Activated T-helper 1 cell treated with anti-CD3 and anti-CD28 coated beads, Interleukin-12 subunit alpha, Interleukin-12 subunit beta, Interleukin-2, Interleukin-4 antibody, amounts not matched to agents 30 ng/mL and 10 ng/mL and 1 ng/mL, durations not matched to agents 14 hours and 24 hours and 36 hours (primary cell): ENCODE measurements around the gene CASP10. TPM values are rescaled to one million over a fixed set of nuclear protein-coding genes. Genes with fewer than 3 reads are reported as not detected.
"Not testable (repeated sequence)": the region's sequence is repeated elsewhere in the genome, so short reads cannot be mapped to it uniquely, and the experiment has no call there.

Source experiments
- DNase-seq: peaks from one replicate; pipeline ENCODE4 v3.0.0; 2021; ENCODE audit warnings: low spot score
- H3K27ac Mint-ChIP-seq: one replicate; pipeline ENCODE4 v1.8.0; 2021; ENCODE audit warnings: mild to moderate bottlenecking, mixed read lengths
- H3K27me3 Mint-ChIP-seq: one replicate; pipeline ENCODE4 v1.8.0; 2022; ENCODE audit warnings: mild to moderate bottlenecking, moderate library complexity, mixed read lengths; ENCODE audit not compliant: insufficient read depth
- H3K36me3 Mint-ChIP-seq: one replicate; pipeline ENCODE4 v1.8.0; 2021; ENCODE audit warnings: low read depth, mixed read lengths
- H3K4me1 Mint-ChIP-seq: one replicate; pipeline ENCODE4 v1.8.0; 2021; ENCODE audit warnings: low read depth, mixed read lengths
- H3K4me3 Mint-ChIP-seq: one replicate; pipeline ENCODE4 v1.8.0; 2021; ENCODE audit warnings: mild to moderate bottlenecking, moderate library complexity, mixed read lengths
- H3K9me3 Mint-ChIP-seq: one replicate; pipeline ENCODE4 v1.8.0; 2021; ENCODE audit warnings: mixed read lengths
- intact Hi-C: fragments of 100-400 bp; cut with micrococcal nuclease; formaldehyde crosslinking; loops from one replicate; pipeline ENCODE4 v1.15.1; 2024
- total RNA-seq: library from RNA; stranded (reverse); gene quantifications from 2 replicates; pipeline ENCODE4 v1.2.3, GENCODE V29; 2022

Gene CASP10, protein sequence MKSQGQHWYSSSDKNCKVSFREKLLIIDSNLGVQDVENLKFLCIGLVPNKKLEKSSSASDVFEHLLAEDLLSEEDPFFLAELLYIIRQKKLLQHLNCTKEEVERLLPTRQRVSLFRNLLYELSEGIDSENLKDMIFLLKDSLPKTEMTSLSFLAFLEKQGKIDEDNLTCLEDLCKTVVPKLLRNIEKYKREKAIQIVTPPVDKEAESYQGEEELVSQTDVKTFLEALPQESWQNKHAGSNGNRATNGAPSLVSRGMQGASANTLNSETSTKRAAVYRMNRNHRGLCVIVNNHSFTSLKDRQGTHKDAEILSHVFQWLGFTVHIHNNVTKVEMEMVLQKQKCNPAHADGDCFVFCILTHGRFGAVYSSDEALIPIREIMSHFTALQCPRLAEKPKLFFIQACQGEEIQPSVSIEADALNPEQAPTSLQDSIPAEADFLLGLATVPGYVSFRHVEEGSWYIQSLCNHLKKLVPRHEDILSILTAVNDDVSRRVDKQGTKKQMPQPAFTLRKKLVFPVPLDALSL
- 13.5 and 15.7 TPM in 2 replicates for total RNA-seq

DNA sequence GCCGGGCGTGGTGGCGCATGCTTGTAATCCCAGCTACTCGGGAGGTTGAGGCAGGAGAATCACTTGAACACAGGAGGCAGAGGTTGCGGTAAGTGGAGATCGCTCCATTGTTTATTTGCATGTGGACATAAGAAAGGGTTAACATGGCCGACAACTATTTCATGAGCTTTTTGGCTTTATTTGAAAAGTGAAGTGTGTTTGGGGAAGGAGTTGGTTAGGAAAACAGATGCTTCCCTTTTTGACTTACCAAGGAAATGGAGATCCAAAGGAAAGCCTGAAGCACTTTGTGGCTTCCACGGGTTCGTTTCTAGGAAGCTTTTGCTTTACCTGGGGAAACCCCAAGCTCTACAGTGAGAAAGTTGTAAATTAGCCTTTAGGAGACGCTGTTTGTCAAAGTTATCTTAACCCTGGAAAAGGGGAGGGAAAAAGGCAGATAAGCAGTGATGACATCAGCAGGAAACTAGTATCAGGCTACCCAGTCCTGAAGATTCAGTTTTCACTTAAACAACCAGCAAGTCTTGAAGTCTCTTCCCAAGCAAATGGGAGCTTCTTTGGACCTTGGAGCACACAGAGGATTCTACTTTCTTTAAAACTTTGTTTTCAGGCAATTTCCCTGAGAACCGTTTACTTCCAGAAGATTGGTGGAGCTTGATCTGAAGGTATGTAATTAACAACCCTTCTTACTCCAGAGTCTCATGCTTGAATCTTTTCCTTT, at the start of gene CASP10:
CASP10 (plus strand) TSS at position 492 of the 715 bp plus-strand sequence. CDS start 2,637 bp downstream, outside the sequence.
- Mint-ChIP-seq H3K9me3 (peaks cover 7% of the 10 kb centered on the region), H3K27ac (peak within 1 kb of the TSS; percentile 90), H3K4me1 (peaks cover 65% of the 10 kb centered on the region), H3K27me3 (peaks cover 4% of the 10 kb centered on the region), H3K4me3 (peak within 1 kb of the TSS; percentile 96), H3K36me3 (peaks cover 17% of the 10 kb centered on the region)
- intact Hi-C loops = loop anchor here (1.0 to 10.0 kb wide), 9 partner anchors 30 to 1082 kb away; partner anchors contain the start of genes ALS2, CFLAR, NOP58 and STRADB
- peak; percentile 48 for DNase-seq

DNA sequence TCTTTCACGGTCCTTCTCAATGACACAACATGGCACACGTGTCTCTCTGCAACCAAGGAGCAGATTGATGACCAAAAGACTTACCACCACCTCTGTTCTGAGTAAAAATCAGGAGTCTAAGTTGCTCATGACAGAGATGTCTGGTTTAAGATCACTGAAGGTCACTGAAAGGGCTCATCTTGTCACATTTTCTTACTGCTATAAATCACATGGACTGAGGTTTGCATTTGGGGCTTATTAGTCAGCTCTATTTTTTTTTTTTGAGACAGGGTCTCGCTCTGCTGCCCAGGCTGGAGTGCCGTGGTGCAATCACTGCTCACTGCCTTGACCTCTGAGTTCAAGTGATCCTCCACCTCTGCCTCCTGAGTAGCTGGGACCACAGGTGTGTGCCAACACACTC, 47.6 kb upstream of the CASP10 start:
- peak overlapping the region; percentile 89 for H3K27ac Mint-ChIP-seq
- no peaks in the 10 kb centered on the region for H3K9me3 Mint-ChIP-seq
- intact Hi-C loops = no loop called here
- H3K4me3 Mint-ChIP-seq = peak overlapping the region; percentile 79
- H3K36me3 Mint-ChIP-seq = peaks cover 83% of the 10 kb centered on the region
- H3K4me1 Mint-ChIP-seq = peaks cover 50% of the 10 kb centered on the region
- DNase-seq = no peak
- H3K27me3 Mint-ChIP-seq = no peaks in the 10 kb centered on the region

DNA sequence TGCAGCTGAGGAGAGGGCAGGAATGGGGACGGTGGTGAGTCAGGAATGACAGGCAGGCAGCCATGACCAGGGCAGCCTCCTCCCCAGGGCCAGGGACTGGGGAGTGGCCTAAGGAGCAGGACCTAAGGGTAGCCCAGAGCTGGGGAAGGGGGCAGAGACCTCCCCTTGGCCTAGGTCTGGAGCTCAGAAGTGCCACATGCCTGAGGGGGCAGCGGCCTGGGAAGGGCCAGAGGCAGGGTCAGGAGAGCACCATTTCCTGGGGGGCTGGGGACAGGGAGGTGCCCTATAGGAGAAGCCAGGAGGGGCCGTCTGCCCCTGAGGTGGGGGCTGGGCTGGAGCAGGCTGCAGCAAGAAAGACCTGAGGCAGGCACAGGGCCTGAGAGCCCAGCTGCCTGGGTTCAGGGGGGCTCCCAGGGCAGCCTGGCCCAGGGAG, 46.0 kb upstream of the CASP10 start:
- Mint-ChIP-seq H3K27me3 (no peaks in the 10 kb centered on the region), H3K4me1 (peaks cover 61% of the 10 kb centered on the region), H3K36me3 (peaks cover 78% of the 10 kb centered on the region), H3K9me3 (no peaks in the 10 kb centered on the region), H3K27ac (peak overlapping the region; percentile 77), H3K4me3 (peak overlapping the region; percentile 79)
- no peak for DNase-seq
- intact Hi-C loops = no loop called here

DNA sequence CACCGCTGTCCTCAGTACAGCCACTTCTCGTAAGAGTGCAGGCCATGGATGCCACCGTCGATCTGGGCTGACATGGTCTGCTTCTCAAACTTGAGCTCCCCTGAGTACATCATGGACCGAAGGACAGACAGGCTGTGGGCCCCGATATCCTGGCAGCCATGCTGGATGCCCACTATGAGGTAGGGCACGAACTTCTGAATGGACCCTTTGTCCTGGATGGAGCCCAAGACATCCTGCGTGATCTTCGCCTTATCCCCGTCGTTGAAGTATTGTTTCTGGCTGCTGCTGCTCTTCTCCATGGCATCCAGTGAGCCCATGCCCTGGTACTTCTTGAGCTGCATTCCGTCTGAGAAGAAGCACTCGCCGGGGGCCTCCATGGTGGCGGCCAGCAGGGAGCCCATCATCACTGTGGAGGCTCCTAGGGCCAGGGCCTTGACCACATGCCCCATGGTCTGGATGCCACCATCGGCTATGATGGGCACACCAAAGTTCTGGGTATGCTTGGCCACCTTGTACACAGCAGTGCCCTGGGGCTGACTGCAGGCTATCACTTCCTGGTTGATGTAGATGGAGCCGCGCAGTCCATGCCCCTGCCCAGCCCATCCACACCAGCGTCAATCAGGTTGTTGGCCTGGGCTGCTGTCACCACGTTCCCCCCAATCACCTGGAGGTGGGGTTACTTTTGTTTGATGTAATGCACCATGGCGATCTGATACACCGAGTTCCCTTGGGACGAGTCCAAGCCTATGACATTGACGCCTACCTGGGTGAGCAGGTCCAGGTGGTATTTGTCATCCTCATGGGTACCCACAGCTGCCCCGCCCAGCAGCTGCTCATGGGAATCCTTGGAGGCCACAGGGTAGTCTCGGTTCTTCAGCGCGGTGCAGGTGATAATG, 45.2 kb upstream of the CASP10 start:
- DNase-seq = no peak
- Mint-ChIP-seq H3K9me3 (no peaks in the 10 kb centered on the region), H3K4me1 (peaks cover 57% of the 10 kb centered on the region), H3K4me3 (no peak overlapping the region), H3K27me3 (no peaks in the 10 kb centered on the region), H3K27ac (no peak overlapping the region), H3K36me3 (peaks cover 70% of the 10 kb centered on the region)
- intact Hi-C loops = no loop called here

DNA sequence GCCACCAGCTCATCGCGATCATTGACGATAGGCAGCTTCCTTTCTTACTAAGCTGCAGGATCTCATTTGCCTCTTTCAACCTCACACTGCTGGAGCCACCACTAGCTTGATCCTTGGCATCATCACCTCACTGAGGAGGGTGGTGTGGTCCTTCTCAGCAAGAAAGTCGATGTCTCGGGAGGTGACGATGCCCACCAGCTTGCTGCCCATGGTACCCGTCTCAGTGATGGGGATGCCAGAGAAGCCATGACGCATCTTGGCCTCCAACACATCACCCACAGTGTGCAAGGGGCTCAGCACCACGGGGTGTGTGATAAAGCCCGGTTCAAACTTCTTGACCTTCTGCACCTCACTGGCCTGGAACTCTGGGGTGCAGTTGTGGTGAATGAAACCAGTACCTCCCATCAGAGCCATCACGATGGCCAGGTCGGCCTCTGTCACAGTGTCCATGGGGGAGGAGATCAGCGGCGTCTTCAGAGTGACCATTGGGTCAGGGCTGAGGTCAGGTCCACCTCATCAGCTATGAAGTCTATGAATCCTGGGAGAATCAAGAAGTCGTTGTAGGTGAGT, 44.5 kb upstream of the CASP10 start:
- no peak for DNase-seq
- intact Hi-C loops = no loop called here
- no peak overlapping the region for H3K27ac Mint-ChIP-seq
- no peaks in the 10 kb centered on the region for H3K27me3 Mint-ChIP-seq
- no peaks in the 10 kb centered on the region for H3K9me3 Mint-ChIP-seq
- peak overlapping the region; percentile 23 for H3K4me3 Mint-ChIP-seq
- H3K36me3 Mint-ChIP-seq = peaks cover 63% of the 10 kb centered on the region
- H3K4me1 Mint-ChIP-seq = peaks cover 50% of the 10 kb centered on the region

DNA sequence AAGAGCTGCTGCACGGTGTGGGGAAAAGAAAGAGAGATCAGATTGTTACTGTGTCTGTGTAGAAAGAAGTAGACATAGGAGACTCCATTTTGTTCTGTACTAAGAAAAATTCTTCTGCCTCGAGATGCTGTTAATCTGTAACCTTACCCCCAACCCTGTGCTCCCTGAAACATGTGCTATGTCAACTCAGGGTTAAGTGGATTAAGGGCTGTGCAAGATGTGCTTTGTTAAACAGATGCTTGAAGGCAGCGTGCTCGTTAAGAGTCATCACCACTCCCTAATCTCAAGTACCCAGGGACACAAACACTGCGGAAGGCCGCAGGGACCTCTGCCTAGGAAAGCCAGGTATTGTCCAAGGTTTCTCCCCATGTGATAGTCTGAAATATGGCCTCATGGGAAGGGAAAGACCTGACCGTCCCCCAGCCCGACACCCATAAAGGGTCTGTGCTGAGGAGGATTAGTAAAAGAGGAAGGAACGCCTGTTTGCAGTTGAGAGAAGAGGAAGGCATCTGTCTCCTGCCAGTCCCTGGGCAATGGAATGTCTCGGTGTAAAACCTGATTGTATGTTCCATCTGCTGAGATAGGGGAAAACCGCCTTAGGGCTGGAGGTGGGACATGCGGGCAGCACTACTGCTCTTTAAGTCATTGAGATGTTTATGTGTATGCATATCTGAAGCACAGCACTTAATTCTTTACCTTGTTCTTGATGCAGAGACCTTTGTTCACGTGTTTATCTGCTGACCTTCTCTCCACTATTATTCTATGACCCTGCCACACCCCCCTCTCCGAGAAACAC, 43.8 kb upstream of the CASP10 start:
- Mint-ChIP-seq H3K4me1 (peaks cover 49% of the 10 kb centered on the region), H3K36me3 (peaks cover 57% of the 10 kb centered on the region), H3K27ac (peak overlapping the region; percentile 15), H3K4me3 (peak overlapping the region; percentile 23)
- DNase-seq, H3K9me3 Mint-ChIP-seq, intact Hi-C loops, H3K27me3 Mint-ChIP-seq: not testable (repeated sequence)

DNA sequence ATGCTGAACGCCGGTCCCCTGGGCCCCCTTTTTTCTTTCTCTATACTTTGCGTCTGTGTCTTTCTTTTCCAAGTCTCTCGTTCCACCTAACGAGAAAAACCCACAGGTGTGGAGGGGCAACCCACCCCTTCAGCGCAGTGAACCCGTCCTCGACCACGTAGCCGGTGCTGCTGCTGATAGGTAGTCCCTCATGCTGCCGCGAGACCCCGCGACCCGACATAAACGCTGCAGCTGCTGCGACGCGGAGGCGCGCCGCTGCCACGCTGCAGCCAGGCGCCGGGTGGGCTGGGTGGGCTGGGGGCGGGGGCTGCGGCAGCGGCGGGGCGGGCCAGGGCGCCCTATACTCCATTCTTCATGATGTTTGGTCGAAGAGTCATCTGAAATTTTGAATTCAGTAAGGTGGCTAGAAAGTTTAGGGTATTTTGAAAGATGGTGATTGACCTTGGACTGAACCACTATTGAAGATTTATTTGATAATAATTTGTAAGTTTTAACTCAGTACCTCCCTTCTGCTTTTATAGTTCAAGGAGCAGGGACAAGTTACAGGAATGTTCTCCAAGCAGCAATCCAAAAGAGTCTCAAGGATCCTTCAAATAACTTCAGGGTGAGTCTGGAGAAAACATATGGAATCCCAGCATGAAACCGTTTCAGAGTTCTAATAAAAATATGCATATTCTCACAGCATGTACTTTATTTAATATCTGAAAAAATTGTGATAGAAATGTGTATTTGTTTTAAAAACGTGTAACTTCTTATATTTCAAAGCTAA, 42.9 kb upstream of the CASP10 start:
- Mint-ChIP-seq H3K4me1 (peaks cover 46% of the 10 kb centered on the region), H3K27ac (peak overlapping the region; percentile 15), H3K4me3 (no peak overlapping the region), H3K36me3 (peaks cover 56% of the 10 kb centered on the region), H3K9me3 (no peaks in the 10 kb centered on the region), H3K27me3 (no peaks in the 10 kb centered on the region)
- intact Hi-C loops = no loop called here
- DNase-seq = no peak

DNA sequence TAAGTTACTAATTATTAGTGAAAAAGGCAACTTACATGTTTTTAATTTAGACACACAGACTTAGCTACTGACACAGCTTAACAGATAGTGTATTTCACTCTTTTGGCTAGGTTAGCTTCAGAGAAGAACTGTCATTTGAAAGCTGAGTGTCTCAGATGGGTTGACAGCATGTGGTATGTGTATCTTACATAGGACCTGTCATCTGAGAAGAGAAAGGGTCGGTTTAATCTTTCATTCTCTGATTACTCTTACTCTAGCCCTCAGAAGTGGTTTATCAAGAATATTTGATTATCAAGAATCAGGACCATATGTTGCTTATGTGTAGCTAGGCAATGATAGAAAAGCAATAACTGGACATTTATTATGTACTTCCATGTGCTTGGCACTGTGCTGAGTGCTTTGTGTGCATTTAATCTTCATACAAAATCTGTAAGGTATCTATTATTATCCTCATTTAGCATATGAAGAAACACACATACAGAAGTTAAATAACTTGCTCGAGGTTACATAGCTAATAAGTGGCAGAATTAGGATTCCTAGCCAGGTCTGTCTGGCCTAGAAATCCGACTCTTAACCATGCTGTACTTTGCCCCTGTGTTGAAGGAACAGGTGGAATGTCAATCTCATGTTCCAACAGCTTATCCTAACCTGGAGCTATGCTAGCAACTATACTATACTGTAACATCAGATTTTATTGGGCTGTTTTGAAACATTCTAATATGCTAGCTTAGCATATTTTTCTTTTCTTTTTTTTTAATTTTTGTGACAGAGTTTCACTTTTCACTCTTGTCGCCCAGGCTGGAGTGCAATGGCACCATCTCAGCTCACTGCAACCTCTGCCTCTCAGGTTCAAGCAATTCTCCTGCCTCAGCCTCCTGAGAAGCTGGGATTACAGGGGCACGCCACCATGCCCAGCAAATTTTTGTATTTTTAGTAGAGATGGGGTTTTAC, 38.6 kb upstream of the CASP10 start:
- no peaks in the 10 kb centered on the region for H3K27me3 Mint-ChIP-seq
- H3K4me3 Mint-ChIP-seq = no peak overlapping the region
- H3K9me3 Mint-ChIP-seq = no peaks in the 10 kb centered on the region
- peaks cover 41% of the 10 kb centered on the region for H3K36me3 Mint-ChIP-seq
- intact Hi-C loops = no loop called here
- peaks cover 39% of the 10 kb centered on the region for H3K4me1 Mint-ChIP-seq
- DNase-seq = no peak
- H3K27ac Mint-ChIP-seq = no peak overlapping the region

DNA sequence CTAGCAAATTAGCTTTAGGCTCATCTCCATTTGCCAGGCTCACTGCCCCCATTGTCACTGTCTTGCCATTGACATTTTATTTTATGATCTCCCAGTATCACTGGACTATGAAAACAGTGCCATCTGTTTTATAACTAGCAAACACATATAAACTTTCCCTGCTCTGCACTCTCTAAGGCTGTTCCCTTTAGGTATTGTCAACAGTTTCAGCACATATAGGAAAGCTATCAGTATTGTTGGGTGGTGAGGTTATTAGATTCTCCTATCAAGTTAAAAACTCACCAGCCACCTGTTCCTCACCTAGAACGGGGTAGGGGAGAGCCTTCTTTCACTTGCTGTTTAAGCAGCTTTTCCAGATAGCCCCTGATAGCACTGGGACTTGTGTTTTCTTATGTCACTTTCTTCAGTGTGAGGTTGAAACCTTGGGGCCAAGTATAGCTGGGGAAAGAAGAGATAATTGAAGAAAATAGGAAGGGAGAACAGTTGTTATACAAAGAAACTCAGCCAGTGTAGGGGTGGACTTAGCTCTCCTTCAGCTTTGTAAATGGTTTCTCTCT, 34.4 kb upstream of the CASP10 start:
- Mint-ChIP-seq H3K4me1 (peaks cover 49% of the 10 kb centered on the region), H3K36me3 (peaks cover 56% of the 10 kb centered on the region), H3K4me3 (no peak overlapping the region), H3K9me3 (no peaks in the 10 kb centered on the region), H3K27ac (peak overlapping the region; percentile 22), H3K27me3 (no peaks in the 10 kb centered on the region)
- intact Hi-C loops = loop anchor here (2.0 kb wide), 1 partner anchor 16 kb away; no protein-coding TSS in a partner anchor
- no peak for DNase-seq
